ENCODE results near the gene PNPLA3.
"Not testable (repeated sequence)": the region's sequence is repeated elsewhere in the genome, so short reads cannot be mapped to it uniquely, and the experiment has no call there.

Gene PNPLA3

GRCh38 chr22:43890901-43891331 lies 32.7 kb upstream of the PNPLA3 start:
- DNase-seq: no peak

- DNase-seq: no peak
These were observed 32.0 kb upstream of the PNPLA3 start, which contains the start of gene PNPLA5 for GRCh38 chr22:43891360-43892182. PNPLA5 (minus strand) TSS chr22:43892013; CDS start chr22:43891880, 133 bp downstream.

GRCh38 chr22:43892183-43892894 lies 31.3 kb upstream of the PNPLA3 start:
- DNase-seq: no peak

DNA sequence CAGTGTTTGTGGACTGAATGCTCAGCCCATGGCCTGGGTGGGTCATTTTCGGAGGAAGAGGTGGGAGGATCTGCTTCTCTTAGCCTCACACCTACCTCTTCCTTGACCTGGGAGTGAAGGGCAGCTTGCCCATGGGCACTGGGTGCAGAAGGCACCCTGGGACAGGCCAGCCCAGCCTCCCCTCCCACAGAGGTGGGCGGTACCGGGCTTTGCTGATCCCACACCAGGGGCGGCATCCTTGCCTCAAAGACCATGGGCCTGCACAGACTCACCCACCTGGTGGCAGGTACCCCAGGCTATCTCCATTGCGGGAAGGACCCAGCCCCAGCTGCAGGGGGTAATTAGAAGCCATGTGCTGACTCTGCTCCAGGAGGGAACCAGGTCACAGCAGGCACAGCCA lies 30.3 kb upstream of the PNPLA3 start:
- DNase-seq: no peak

DNA sequence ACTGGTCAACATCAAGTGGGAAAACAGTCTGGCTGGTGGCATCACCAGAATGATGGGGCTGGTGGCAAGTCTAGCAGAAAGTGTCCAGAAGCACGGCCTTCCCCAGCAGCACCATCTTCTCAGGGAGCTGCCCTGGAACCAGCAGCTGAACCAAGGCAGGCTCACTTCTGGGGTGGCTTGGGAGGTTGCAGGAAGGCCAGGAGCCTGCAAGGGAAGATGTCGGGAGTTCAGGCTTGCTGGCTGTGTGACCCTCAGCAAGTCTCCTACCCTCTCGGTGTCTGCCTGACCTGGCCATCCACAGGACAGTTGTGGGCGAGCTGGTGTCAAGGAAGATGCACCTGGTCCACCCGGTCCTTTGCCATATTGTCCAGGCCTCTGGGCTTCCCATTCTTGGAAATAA lies 29.5 kb upstream of the PNPLA3 start:
- no peak for DNase-seq

DNA sequence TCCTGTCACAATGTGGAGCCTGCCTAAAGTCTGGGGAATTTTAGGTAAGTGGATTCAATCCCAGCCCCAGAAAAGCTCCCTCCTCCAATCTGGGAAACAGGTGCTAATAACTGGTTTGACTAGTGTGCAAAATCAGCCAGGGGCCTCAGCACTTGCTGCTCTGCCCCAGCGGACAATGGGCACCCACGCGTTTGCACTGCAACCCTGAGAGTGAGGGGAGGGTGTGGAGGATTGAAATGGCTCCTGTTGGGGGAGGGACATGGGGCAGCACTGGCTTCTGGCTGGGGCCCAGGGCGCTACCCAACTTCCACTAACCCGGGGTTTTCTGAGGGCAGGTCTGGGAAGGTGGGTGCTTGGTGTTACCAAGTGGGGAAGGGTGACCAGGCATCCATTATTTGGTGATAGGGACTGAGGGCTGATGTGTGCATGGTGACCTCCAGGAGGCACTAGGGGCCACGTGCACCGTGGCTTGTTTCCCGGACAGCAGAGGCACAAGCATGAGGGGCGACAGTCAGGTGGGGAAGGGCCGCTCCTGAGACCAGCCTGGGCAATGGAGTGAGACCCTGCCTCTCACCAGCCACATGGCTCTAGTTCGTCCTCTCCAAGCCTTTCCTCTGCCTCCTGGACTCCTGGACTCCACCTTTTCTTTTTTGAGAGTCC lies 27.5 kb upstream of the PNPLA3 start:
- DNase-seq: no peak

DNA sequence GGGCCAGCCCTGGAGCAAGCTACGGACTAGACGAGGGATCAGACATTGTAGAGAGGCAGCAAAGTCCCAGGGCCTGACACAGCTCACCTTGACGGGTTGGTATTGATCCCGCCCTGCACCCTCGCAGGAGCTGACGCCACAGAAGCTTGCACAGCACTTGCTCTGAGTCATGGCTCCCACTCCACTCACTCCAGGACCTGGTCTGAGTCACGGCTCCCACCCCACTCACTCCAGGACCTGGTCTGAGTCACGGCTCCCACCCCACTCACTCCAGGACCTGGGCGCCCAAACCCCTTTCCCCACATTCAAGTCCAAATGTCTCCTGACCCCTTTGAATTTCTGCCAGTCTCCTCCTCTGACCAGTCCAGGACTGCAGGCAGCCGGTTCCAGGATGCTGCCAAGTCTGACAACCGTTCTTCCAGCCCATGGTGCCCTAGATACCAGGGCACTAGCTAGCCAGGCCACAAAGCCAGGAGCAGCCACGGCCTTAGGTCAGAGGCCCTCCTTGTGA lies 25.8 kb upstream of the PNPLA3 start:
- no peak for DNase-seq

DNA sequence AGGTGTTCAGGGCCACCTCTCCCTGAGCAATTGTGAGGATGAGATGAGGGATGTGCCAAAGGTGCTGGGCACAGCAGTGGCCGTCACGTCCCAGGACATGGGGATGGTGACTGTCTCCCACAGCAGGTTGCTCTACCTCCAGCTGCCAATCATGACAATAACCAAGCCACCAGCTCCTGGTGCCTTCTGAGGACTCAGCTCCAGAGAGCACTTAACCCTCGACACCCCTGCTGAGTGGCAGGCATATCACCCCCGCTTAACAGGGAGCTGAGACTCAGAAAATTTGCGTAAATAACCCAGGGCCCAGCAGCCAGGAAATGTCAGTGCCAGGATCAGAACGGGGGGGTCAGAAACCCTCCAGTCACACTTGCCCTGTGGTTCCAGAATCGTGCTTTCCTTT lies 23.4 kb upstream of the PNPLA3 start:
- DNase-seq: no peak

GRCh38 chr22:43901976-43902643 lies 21.5 kb upstream of the PNPLA3 start:
- no peak for DNase-seq

- not testable (repeated sequence) for DNase-seq
These were observed 20.6 kb upstream of the PNPLA3 start for GRCh38 chr22:43903033-43903432.

DNA sequence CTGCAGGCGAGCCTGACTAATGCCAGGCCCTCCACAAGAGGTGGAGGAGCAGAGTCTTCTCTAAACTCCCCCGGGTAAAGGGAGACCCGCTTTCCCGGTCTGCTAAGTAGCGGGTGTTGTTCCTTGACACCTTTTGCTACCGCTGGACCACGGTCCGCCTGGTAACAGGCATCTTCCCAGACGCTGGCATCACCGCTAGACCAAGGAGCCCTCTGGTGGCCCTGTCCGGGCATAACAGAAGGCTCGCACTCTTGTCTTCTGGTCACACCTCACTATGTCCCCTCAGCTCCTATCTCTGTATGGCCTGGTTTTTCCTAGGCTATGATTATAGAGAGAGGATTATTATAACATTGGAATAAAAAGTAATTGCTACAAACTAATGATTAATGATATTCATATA lies 19.2 kb upstream of the PNPLA3 start:
- not testable (repeated sequence) for DNase-seq

GRCh38 chr22:43905681-43906080 lies 17.9 kb upstream of the PNPLA3 start:
- DNase-seq: no peak

GRCh38 chr22:43909708-43910107 lies 13.9 kb upstream of the PNPLA3 start:
- DNase-seq: no peak

- DNase-seq: no peak
These were observed 13.4 kb upstream of the PNPLA3 start for GRCh38 chr22:43910178-43910695.

- DNase-seq: no peak
These were observed 12.3 kb upstream of the PNPLA3 start for GRCh38 chr22:43911351-43911750.

GRCh38 chr22:43917521-43917920 lies 6.1 kb upstream of the PNPLA3 start:
- DNase-seq: no peak

GRCh38 chr22:43919106-43919973 lies 4.3 kb upstream of the PNPLA3 start:
- no peak for DNase-seq

DNA sequence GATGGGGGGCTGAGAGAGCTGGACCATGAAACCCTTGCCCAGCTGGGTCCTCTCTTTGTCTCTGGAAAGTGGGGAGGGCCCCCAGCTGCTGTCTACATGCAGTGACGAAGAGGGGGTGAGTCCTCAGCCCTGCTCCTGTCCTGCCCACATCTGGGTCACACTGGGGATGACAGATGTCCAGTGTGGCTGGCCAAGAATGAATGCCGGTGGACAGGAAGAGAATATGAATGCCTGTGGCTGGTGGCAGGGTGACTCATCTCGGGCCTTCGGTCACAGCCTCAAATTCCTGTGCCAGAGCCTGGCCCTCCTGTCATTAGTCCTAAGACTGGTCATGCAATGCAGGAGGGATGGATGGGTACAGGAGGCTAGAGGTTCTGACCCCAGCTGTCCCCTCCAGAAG lies 2.2 kb upstream of the PNPLA3 start:
- no peak for DNase-seq

DNA sequence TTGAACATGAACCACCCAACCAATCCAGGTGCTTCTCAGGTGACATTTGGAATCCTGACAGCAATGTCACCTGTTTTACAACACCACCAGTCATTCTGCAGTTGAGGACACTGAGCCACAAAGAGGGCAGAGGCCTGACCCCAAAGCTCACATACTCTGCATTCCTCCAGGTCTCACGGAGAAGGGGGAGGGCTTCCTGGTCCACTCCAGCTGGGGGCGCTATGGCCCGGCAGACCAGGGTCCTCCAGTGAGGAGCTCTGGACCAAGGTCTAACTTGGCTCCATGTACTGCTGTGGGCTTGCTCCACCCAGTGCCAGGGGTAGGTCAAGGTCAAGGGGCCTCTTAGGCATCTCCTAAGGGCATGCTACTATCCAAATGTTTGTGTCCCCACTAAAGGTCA lies 1.5 kb upstream of the PNPLA3 start:
- DNase-seq: no peak

GRCh38 chr22:43923191-43923590 lies 414 bp upstream of the PNPLA3 start:
- DNase-seq: no peak

- DNase-seq: no peak
These were observed 1.3 kb downstream of the PNPLA3 start for GRCh38 chr22:43924877-43925276.
